Measurements from ENCODE around the gene GABRP.

Gene GABRP

GRCh38 chr5:170861917-170862766 is 78.6 kb downstream of the GABRP start, which contains the start of gene RANBP17:
TSS of gene RANBP17 (plus strand) at chr5:170862018.
- peak; percentile 19 to 85 for DNase-seq

- no peak for DNase-seq
These were observed 80.1 kb downstream of the GABRP start for GRCh38 chr5:170863646-170864045.

All from NCI-H526 (cell line).